ENCODE measurements around the gene PIK3C2A. TPM values are rescaled to one million over a fixed set of nuclear protein-coding genes. Genes with fewer than 3 reads are reported as not detected.

PIK3C2A gene
- total and polyA plus RNA-seq, 12 donors = 6.7 to 43.7 (median 31.9) TPM

DNA sequence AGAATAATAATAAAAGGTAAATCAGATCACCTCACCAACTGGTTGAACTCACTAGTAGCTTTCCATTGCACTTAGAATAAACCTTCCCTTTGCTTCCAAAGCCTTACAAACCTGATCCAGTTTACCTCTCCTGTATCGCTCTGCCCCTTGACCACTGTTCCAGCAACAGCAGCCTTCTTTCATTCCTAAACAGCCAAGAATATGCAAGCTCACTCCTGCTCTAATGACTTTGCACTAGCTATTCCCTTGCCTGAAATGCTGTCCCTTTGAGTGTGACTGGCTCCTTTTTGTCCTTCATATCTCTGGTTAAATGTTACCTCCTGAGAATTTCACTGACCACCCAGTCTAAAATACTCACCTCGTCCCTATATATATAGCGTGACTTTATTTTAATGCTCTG, 9.6 kb upstream of the PIK3C2A start:
- ATAC-seq = no peak
- TF ChIP-seq, protein P1, sequence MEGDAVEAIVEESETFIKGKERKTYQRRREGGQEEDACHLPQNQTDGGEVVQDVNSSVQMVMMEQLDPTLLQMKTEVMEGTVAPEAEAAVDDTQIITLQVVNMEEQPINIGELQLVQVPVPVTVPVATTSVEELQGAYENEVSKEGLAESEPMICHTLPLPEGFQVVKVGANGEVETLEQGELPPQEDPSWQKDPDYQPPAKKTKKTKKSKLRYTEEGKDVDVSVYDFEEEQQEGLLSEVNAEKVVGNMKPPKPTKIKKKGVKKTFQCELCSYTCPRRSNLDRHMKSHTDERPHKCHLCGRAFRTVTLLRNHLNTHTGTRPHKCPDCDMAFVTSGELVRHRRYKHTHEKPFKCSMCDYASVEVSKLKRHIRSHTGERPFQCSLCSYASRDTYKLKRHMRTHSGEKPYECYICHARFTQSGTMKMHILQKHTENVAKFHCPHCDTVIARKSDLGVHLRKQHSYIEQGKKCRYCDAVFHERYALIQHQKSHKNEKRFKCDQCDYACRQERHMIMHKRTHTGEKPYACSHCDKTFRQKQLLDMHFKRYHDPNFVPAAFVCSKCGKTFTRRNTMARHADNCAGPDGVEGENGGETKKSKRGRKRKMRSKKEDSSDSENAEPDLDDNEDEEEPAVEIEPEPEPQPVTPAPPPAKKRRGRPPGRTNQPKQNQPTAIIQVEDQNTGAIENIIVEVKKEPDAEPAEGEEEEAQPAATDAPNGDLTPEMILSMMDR (IDR thresholded peaks at IDR 0.05) = no peak
- no peaks in the 10 kb centered on the region for H3K27me3 ChIP-seq
- H3K4me3 ChIP-seq = no peak overlapping the region
- intact Hi-C loops (cut with DNase I) = no loop called here
- no peak overlapping the region for H3K27ac ChIP-seq
- peaks cover 0 to 9% (median 0%) of the 10 kb centered on the region in 11 donors for H3K9me3 ChIP-seq
- no peaks in the 10 kb centered on the region for H3K4me1 ChIP-seq
- WGBS, 2 donors = 94 to 98% methylated on average over 3 of the region's 3 CpGs
- H3K36me3 ChIP-seq = no peaks in the 10 kb centered on the region
- no peak for DNase-seq

DNA sequence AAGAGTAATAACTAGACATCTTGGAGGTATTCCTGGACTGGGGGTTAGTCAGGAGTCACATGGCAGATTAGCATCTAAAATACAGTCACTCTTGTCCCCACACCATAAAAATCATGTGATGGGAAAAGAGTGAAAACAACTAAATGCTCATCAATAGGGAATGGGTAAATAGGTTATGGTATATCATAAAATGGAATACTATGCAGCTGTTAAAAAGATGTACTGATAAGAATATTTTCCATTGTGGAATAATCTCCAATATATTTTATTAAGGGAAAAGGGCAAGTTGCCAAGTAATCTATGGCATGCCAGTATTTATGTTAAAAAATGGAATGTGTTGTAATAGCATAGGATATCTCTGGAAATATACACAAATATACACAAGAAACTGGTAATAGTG, 6.6 kb upstream of the PIK3C2A start:
- DNase-seq = no peak
- intact Hi-C loops (cut with DNase I) = no loop called here
- no peak overlapping the region for H3K4me3 ChIP-seq
- H3K9me3 ChIP-seq = peaks cover 0 to 9% (median 0%) of the 10 kb centered on the region in 11 donors
- TF ChIP-seq, protein P1 (IDR thresholded peaks at IDR 0.05) = no peak
- peaks cover 0 to 23% (median 10%) of the 10 kb centered on the region in 9 donors for H3K4me1 ChIP-seq
- H3K27ac ChIP-seq = no peak overlapping the region
- ATAC-seq = no peak
- no peaks in the 10 kb centered on the region for H3K27me3 ChIP-seq
- H3K36me3 ChIP-seq = no peaks in the 10 kb centered on the region

DNA sequence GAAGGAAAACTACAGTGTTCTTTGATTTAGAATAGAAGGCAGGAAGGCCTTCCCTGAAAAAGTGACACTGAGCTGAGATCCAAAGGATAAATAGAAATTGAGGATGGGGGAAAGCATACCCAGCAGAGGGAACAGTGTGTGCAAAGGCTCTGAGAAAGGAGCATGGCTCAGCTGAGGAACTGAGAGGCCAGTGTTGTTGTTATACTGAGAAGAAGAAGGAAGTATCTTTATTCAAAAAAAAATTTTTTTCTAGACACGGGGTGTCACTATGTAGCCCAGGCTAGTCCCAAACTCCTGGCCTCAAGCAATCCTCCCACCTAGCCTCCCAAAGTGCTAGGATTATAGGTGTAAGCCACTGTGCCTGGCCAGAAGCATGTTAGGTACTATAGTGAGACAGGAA, 3.5 kb upstream of the PIK3C2A start:
- Histone ChIP-seq H3K36me3 (no peaks in the 10 kb centered on the region), H3K9me3 (peaks cover 0 to 9% (median 0%) of the 10 kb centered on the region in 11 donors), H3K4me1 (peaks cover 3 to 42% (median 26%) of the 10 kb centered on the region in 9 donors), H3K27ac (no peak overlapping the region), H3K27me3 (no peaks in the 10 kb centered on the region), H3K4me3 (no peak overlapping the region)
- ATAC-seq = no peak
- intact Hi-C loops (cut with DNase I) = no loop called here
- DNase-seq = no peak
- WGBS, 2 donors = 77% methylated on average over 1 of the region's 1 CpG
- TF ChIP-seq, protein P1 (IDR thresholded peaks at IDR 0.05) = no peak

DNA sequence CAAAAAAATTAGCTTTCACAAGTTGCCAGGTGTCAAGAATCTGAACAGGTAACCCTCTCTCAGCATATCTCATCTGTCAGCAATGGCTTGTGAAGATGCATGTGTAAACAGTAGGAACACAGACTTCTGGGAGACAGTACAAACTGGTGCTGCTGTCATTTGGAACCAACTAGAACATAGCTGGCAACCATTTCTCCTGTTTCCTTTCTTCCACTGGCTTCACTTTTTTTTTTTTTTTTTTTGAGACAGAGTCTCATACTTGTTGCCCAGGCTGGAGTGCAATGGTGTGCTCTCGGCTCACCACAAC, 2.1 kb upstream of the PIK3C2A start:
- peak overlapping the region in 2 of 10 donors; percentile 90 to 95 for H3K4me3 ChIP-seq
- H3K27ac ChIP-seq = peak overlapping the region; percentile 1 to 97 (median 86)
- H3K27me3 ChIP-seq = no peaks in the 10 kb centered on the region
- peaks cover 0 to under 1% (median 0%) of the 10 kb centered on the region in 9 donors for H3K36me3 ChIP-seq
- WGBS, 2 donors = 94 to 97% methylated on average over 1 of the region's 1 CpG
- intact Hi-C loops (cut with DNase I) = loop anchor here in 4 of 10 donors (1.0 to 5.0 kb wide), 4 partner anchors 48 to 133 kb away; partner anchors contain the start of genes RPS13 (in 4 of the 4) and NUCB2 (in 1 of the 4)
- peaks cover 0 to 9% (median 0%) of the 10 kb centered on the region in 11 donors for H3K9me3 ChIP-seq
- H3K4me1 ChIP-seq = peaks cover 3 to 50% (median 31%) of the 10 kb centered on the region in 9 donors
- no peak for DNase-seq
- ATAC-seq = no peak
- TF ChIP-seq, protein P1 (IDR thresholded peaks at IDR 0.05) = no peak
